BLaER1 (cell line): ENCODE measurements around the gene GYPC.

ENCODE experiments used
- H3K27ac ChIP-seq: shearing (Covaris generic); formaldehyde crosslinking; 2 replicates; pipeline ENCODE4 v1.8.1; 2022
- H3K27me3 ChIP-seq: shearing (Covaris generic); formaldehyde crosslinking; 2 replicates; pipeline ENCODE4 v1.8.1; 2022
- H3K36me3 ChIP-seq: shearing (Covaris generic); formaldehyde crosslinking; 2 replicates; pipeline ENCODE4 v1.8.1; 2022
- H3K4me1 ChIP-seq: shearing (Covaris generic); formaldehyde crosslinking; 2 replicates; pipeline ENCODE4 v1.8.1; 2022
- H3K4me2 ChIP-seq: shearing (Covaris generic); formaldehyde crosslinking; 2 replicates; pipeline ENCODE4 v1.8.1; 2022
- H3K4me3 ChIP-seq: shearing (Covaris generic); formaldehyde crosslinking; 2 replicates; pipeline ENCODE4 v1.8.1; 2022
- H3K9ac ChIP-seq: shearing (Covaris generic); formaldehyde crosslinking; 2 replicates; pipeline ENCODE4 v1.8.1; 2022
- H3K9me3 ChIP-seq: shearing (Covaris generic); formaldehyde crosslinking; 2 replicates; pipeline ENCODE4 v1.8.1; 2022
- H4K20me1 ChIP-seq: shearing (Covaris generic); formaldehyde crosslinking; 2 replicates; pipeline ENCODE4 v1.8.1; 2022
- Cebpa-rat ChIP-seq: shearing (Covaris generic); IDR thresholded peaks from 2 replicates; pipeline ENCODE4 v1.8.1; 2022

Gene GYPC

DNA sequence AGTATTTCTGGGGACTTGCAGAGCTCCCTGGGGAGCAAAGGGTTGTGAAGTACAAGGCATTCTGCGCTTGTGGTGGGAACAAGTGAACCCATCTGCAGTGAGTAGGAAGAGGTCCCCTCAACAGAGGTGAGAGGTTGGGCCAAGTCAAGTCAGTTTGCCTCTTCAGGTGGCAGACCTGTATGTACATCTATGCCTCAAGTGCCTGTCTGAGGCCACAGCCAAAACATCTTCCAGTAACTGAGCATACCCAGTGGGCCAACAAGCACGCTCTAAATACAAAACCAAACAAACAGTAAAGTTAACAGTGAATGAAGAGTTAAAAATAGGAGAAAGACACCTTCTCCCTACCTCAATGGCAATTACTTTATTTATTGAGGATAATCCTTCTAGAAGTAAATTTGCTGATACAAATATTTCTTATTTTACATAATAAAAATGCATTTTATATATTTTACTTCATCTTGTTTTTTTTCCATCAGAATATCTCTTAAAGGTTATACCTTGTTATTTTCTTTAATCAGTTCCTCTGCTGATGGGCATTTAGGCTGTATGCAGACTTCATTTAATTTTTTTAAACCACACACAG is 2.5 kb downstream of the GYPC start:
- Histone ChIP-seq H3K27me3 (no peaks in the 10 kb centered on the region), H3K9me3 (no peaks in the 10 kb centered on the region), H4K20me1 (peaks cover 58% of the 10 kb centered on the region), H3K27ac (peak overlapping the region; percentile 100), H3K4me1 (peaks cover 78% of the 10 kb centered on the region), H3K36me3 (peaks cover 27% of the 10 kb centered on the region), H3K4me3 (peak overlapping the region; percentile 98), H3K4me2 (peak overlapping the region; percentile 94), H3K9ac (peak overlapping the region; percentile 100)
- no peak for TF ChIP-seq Cebpa-rat

DNA sequence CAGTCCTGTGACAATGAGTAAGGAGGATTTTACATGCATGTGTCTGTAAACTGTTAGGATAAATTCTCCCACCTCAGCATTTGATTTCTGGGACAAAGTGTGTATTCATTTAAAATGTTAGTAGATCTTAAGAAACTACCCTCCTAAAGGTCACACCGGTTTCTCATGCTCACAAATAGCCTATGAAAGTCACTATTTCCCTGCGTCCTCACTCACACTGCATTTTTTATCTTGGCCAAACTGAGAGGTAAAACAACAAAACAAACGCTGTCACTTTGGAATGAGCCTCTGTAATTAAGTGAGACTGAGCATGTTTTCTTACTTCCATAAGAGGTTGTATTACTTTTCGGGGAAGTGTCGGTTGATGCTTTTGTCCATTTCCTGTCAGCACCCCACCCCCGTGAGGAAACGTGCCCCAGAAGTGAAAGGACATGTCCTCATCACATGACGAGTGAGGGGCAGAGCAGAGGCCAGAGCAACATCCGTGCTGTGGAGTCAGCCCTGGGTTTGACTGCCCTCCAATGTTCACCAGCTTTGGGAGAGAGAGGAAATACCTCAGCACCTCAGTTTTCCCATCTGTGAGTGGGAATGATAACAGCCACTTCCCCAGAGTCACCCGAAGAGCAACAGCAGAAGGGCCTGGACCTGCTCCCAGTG is 3.1 kb downstream of the GYPC start:
- Histone ChIP-seq H3K27ac (peak overlapping the region; percentile 100), H3K4me3 (peak overlapping the region; percentile 98), H3K4me1 (peaks cover 80% of the 10 kb centered on the region), H3K9ac (peak overlapping the region; percentile 100), H4K20me1 (peaks cover 64% of the 10 kb centered on the region), H3K9me3 (no peaks in the 10 kb centered on the region), H3K4me2 (peak overlapping the region; percentile 94), H3K27me3 (no peaks in the 10 kb centered on the region), H3K36me3 (peaks cover 31% of the 10 kb centered on the region)
- no peak for TF ChIP-seq Cebpa-rat

GRCh38 chr2:126659562-126660467 is 3.9 kb downstream of the GYPC start:
- Histone ChIP-seq H3K4me2 (peak overlapping the region; percentile 94), H3K4me3 (peak overlapping the region; percentile 98)

DNA sequence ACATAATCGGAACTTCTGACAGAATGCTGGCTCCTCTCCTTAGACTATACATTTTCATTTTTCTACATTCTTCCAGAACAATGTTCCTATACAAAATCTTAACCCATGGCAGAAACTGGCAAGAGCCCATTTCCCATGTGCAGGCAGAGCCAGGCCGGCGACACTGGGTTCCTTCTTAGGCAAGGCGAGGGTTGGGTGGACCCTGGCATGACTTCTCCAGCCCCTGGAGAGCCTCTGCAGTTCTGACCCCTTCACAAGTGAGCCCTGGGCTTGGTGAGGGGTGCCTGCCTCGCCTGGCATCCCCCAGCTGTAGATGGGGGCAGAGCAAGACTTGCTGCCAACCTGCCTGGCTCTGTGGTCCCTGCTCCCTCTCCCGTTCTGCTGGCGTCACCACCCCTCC is 5.0 kb downstream of the GYPC start:
- no peaks in the 10 kb centered on the region for H3K9me3 ChIP-seq
- H3K4me3 ChIP-seq = no peak overlapping the region
- peak overlapping the region; percentile 94 for H3K4me2 ChIP-seq
- H3K9ac ChIP-seq = 0 out of 2 replicates have a peak overlapping the region, but pooled peaks have one; percentile 21
- H3K27ac ChIP-seq = peak overlapping the region; percentile 100
- TF ChIP-seq Cebpa-rat = no peak
- H4K20me1 ChIP-seq = peaks cover 84% of the 10 kb centered on the region
- no peaks in the 10 kb centered on the region for H3K27me3 ChIP-seq
- peaks cover 39% of the 10 kb centered on the region for H3K36me3 ChIP-seq
- peaks cover 82% of the 10 kb centered on the region for H3K4me1 ChIP-seq

More at GRCh38 chr2:126659562-126660467, 3.9 kb downstream of the GYPC start:
- H3K27ac ChIP-seq = peak overlapping the region; percentile 100
- H3K4me1 ChIP-seq = peaks cover 80% of the 10 kb centered on the region
- peaks cover 72% of the 10 kb centered on the region for H4K20me1 ChIP-seq
- peaks cover 31% of the 10 kb centered on the region for H3K36me3 ChIP-seq
- H3K9me3 ChIP-seq = no peaks in the 10 kb centered on the region
- no peak for TF ChIP-seq Cebpa-rat
- no peaks in the 10 kb centered on the region for H3K27me3 ChIP-seq
- H3K9ac ChIP-seq = peak overlapping the region; percentile 100

GRCh38 chr2:126661702-126662500 is 5.9 kb downstream of the GYPC start:
- Histone ChIP-seq H3K4me2 (peak overlapping the region; percentile 94), H3K9ac (peak overlapping the region; percentile 59), H4K20me1 (peaks cover 93% of the 10 kb centered on the region), H3K4me1 (peaks cover 87% of the 10 kb centered on the region), H3K36me3 (peaks cover 48% of the 10 kb centered on the region), H3K27me3 (no peaks in the 10 kb centered on the region), H3K4me3 (peak overlapping the region; percentile 36; the same call in 1 of the 2 replicates), H3K27ac (peak overlapping the region; percentile 79), H3K9me3 (no peaks in the 10 kb centered on the region)
- no peak for TF ChIP-seq Cebpa-rat

GRCh38 chr2:126662621-126663020 is 6.7 kb downstream of the GYPC start:
- peaks cover 54% of the 10 kb centered on the region for H3K36me3 ChIP-seq
- peak overlapping the region; percentile 36; the same call in 1 of the 2 replicates for H3K4me3 ChIP-seq
- peaks cover 100% of the 10 kb centered on the region for H4K20me1 ChIP-seq
- H3K9me3 ChIP-seq = no peaks in the 10 kb centered on the region
- H3K9ac ChIP-seq = peak overlapping the region; percentile 59
- no peak for TF ChIP-seq Cebpa-rat
- H3K4me2 ChIP-seq = peak overlapping the region; percentile 94
- H3K4me1 ChIP-seq = peaks cover 87% of the 10 kb centered on the region
- H3K27me3 ChIP-seq = no peaks in the 10 kb centered on the region
- H3K27ac ChIP-seq = peak overlapping the region; percentile 79

GRCh38 chr2:126663184-126663963 is 7.4 kb downstream of the GYPC start:
- Histone ChIP-seq H3K36me3 (peaks cover 61% of the 10 kb centered on the region), H3K4me2 (peak overlapping the region; percentile 94), H3K9me3 (no peaks in the 10 kb centered on the region), H3K4me1 (peaks cover 89% of the 10 kb centered on the region), H3K27me3 (no peaks in the 10 kb centered on the region), H3K27ac (peak overlapping the region; percentile 79), H3K9ac (peak overlapping the region; percentile 59), H3K4me3 (peak overlapping the region; percentile 36; the same call in 1 of the 2 replicates), H4K20me1 (peaks cover 100% of the 10 kb centered on the region)
- no peak for TF ChIP-seq Cebpa-rat

DNA sequence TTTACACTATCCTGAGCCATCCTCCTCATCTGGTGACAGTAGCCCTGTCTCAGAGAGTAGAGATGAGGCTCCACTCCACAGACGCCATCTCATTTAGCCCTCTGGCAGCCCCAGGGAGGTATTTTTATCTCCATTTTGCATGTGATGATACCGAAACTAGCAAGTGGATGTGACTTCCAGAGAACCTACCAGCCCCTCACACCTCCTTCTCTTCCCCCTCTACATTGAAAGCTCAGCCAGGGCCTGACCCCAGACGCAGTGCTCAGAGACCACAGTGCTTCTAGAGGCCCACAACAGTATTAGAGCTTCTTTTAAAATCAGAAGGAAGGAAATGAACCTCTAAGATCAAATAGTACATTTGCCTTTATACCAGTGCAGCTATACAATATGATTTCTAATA is 8.3 kb downstream of the GYPC start:
- TF ChIP-seq Cebpa-rat = no peak
- Histone ChIP-seq H4K20me1 (peaks cover 100% of the 10 kb centered on the region), H3K9me3 (no peaks in the 10 kb centered on the region), H3K27ac (peak overlapping the region; percentile 79), H3K4me1 (peaks cover 89% of the 10 kb centered on the region), H3K4me3 (peak overlapping the region; percentile 21; the same call in 1 of the 2 replicates), H3K36me3 (peaks cover 68% of the 10 kb centered on the region), H3K9ac (peak overlapping the region; percentile 59), H3K27me3 (no peaks in the 10 kb centered on the region), H3K4me2 (peak overlapping the region; percentile 94)
